Keratinocyte (primary cell): ENCODE data around the gene TMCC1. TPM values are rescaled to one million over a fixed set of nuclear protein-coding genes. Genes with fewer than 3 reads are reported as not detected.

Experiments
- DNase-seq: peaks from one replicate; pipeline ENCODE4 v3.0.0-alpha.2; 2011; ENCODE audit warnings: low read depth, missing footprints, low spot score
- FAIRE-seq: peaks from 2 replicates; lab custom pipeline; 2011; peaks lifted over from hg19 to GRCh38; lab: Jason Lieb, UNC
- H2AFZ ChIP-seq: 2 replicates; pipeline ENCODE4 v1.6.0; 2012; ENCODE audit warnings: low read length, control low read depth, inconsistent platforms; ENCODE audit not compliant: control insufficient read depth
- H3K27ac ChIP-seq: 2 replicates; pipeline ENCODE4 v1.5.1; 2011; ENCODE audit warnings: low read length; ENCODE audit not compliant: control insufficient read depth, insufficient read depth
- H3K27me3 ChIP-seq: 3 replicates; pipeline ENCODE4 v1.6.0; 2011; ENCODE audit warnings: low read length; ENCODE audit not compliant: control insufficient read depth, insufficient read depth; ENCODE audit errors: extremely low read depth
- H3K36me3 ChIP-seq, 2 experiments: 2 replicates in 1 of 2; 3 replicates in 1 of 2; pipeline ENCODE4 v1.5.1; 2011; ENCODE audit warnings: low read length in 2 of 2, mild to moderate bottlenecking in 1 of 2; ENCODE audit not compliant: control insufficient read depth in 2 of 2, insufficient read depth in 2 of 2; ENCODE audit errors: extremely low read depth in 1 of 2
- H3K4me1 ChIP-seq: 3 replicates; pipeline ENCODE4 v1.5.1; 2011; ENCODE audit warnings: low read length; ENCODE audit not compliant: control insufficient read depth, insufficient read depth; ENCODE audit errors: extremely low read depth
- H3K4me2 ChIP-seq: 3 replicates; pipeline ENCODE4 v1.6.0; 2011; ENCODE audit warnings: low read depth, low read length; ENCODE audit not compliant: control insufficient read depth, insufficient read depth; ENCODE audit errors: extremely low read depth
- H3K4me3 ChIP-seq, 3 experiments: fragments of 200-600 bp in 1 of 3; sonication (generic) in 1 of 3; 2 replicates in 2 of 3; 3 replicates in 1 of 3; pipeline ENCODE4 v1.5.1; 2011 to 2016; ENCODE audit warnings: low read length in 3 of 3, mild to moderate bottlenecking in 3 of 3, control low read depth in 2 of 3, inconsistent platforms in 1 of 3, low read depth in 1 of 3, mixed read lengths in 1 of 3, mixed run types in 1 of 3, moderate library complexity in 1 of 3; ENCODE audit not compliant: control insufficient read depth in 2 of 3, insufficient read depth in 2 of 3; ENCODE audit errors: extremely low read depth in 1 of 3
- H3K79me2 ChIP-seq: 2 replicates; pipeline ENCODE4 v1.6.0; 2012; ENCODE audit warnings: low read length; ENCODE audit not compliant: control insufficient read depth, insufficient read depth
- H3K9ac ChIP-seq: 3 replicates; pipeline ENCODE4 v1.6.0; 2011; ENCODE audit warnings: low read length; ENCODE audit not compliant: control insufficient read depth, insufficient read depth; ENCODE audit errors: extremely low read depth
- H3K9me1 ChIP-seq: 3 replicates; pipeline ENCODE4 v1.6.0; 2011; ENCODE audit warnings: low read length; ENCODE audit not compliant: control insufficient read depth, insufficient read depth; ENCODE audit errors: extremely low read depth
- H3K9me3 ChIP-seq: 2 replicates; pipeline ENCODE4 v1.5.1; 2012; ENCODE audit warnings: low read depth, low read length; ENCODE audit not compliant: control insufficient read depth
- H4K20me1 ChIP-seq: 3 replicates; pipeline ENCODE4 v1.6.0; 2011; ENCODE audit warnings: low read length; ENCODE audit not compliant: control insufficient read depth, insufficient read depth; ENCODE audit errors: extremely low read depth
- EZH2 ChIP-seq: IDR thresholded peaks from one replicate; pipeline ENCODE4 v1.6.1; 2012; ENCODE audit warnings: inconsistent platforms, mild to moderate bottlenecking, low read length, moderate library complexity
- dilution Hi-C: fragments of 300-500 bp; cut with MboI; formaldehyde crosslinking; loops from one replicate; pipeline ENCODE4 v1.7.0; 2020; ENCODE audit warnings: low sequenced_read_pairs; ENCODE audit not compliant: extremely low pct_ligation_motif_present
- polyA plus RNA-seq, 5 experiments: library from polyadenylated mRNA; depleted of rRNA in 3 of 5; stranded (reverse) in 3 of 5; stranded (forward) in 1 of 5; unstranded in 1 of 5; fragments of >200 nt; gene quantifications; 1 replicate in 1 of 5; 2 replicates in 3 of 5; 3 replicates in 1 of 5; pipeline versions ENCODE4 v1.2.1 to v1.2.3, GENCODE V29; 2011 to 2012; ENCODE audit warnings: missing spikeins in 2 of 5, low read depth in 1 of 5, low replicate concordance in 1 of 5
- TF ChIP-seq, protein P1 (sequence below), 3 experiments: IDR thresholded peaks in 1 of 3; conservative IDR thresholded peaks in 1 of 3; optimal IDR thresholded peaks in 1 of 3; 2 replicates in 2 of 3; 3 replicates in 1 of 3; pipeline versions ENCODE3 to v1.5.1; 2011; ENCODE audit warnings: low read length in 3 of 3, mild to moderate bottlenecking in 3 of 3, moderate library complexity in 2 of 3, control low read depth in 1 of 3, inconsistent platforms in 1 of 3; ENCODE audit not compliant: insufficient read depth in 2 of 3; ENCODE audit errors: extremely low read depth in 1 of 3

TMCC1 gene
- polyA plus RNA-seq, 1 donor (not counting 4 experiments of a cell fraction or from before 2014, with no cell fraction given): 27.7 TPM

DNA sequence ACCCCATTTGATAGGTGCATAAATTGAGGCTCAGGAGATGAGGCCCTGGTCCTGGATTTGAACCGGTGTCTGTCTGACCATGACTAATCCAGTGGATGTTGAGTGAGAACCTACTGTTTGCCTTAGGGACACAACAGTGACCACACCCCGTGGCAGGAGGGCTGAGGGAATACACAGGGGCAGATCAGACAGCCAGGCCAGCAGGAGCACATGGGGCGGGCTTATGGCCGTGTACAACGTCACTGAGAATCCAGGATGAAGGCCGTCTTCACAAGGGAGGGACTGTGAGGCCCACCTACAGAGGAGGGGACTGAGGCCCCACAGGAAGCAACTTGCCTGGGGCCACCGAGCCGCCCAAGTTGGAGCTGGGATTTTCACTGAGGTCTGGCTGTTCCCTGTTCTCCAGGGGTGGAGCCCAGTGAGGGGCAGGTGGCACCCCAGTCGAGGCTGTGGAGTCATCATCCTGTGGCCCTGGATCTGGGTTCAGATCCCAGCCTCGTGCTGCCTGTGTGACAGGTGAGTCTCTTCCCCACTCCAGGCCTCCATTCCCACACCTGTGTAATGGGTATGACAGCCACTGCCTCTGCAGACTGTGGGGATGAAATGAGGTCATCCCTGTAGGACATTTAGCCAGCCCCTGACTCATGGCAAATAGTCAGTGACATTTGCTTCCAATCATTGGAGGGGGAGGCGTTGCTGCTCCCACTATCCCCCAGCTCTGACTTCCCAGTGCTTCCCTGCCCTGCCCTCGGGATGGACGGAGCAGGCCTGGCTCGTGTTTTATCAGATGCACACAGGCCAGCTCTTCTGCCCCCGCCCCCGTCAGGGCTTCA is 280.8 kb downstream of the TMCC1 start:
- no peak overlapping the region for H3K4me3 ChIP-seq
- H3K9me1 ChIP-seq: no peaks in the 10 kb centered on the region
- no peak for DNase-seq
- no peak overlapping the region for H2AFZ ChIP-seq
- TF ChIP-seq, protein P1, sequence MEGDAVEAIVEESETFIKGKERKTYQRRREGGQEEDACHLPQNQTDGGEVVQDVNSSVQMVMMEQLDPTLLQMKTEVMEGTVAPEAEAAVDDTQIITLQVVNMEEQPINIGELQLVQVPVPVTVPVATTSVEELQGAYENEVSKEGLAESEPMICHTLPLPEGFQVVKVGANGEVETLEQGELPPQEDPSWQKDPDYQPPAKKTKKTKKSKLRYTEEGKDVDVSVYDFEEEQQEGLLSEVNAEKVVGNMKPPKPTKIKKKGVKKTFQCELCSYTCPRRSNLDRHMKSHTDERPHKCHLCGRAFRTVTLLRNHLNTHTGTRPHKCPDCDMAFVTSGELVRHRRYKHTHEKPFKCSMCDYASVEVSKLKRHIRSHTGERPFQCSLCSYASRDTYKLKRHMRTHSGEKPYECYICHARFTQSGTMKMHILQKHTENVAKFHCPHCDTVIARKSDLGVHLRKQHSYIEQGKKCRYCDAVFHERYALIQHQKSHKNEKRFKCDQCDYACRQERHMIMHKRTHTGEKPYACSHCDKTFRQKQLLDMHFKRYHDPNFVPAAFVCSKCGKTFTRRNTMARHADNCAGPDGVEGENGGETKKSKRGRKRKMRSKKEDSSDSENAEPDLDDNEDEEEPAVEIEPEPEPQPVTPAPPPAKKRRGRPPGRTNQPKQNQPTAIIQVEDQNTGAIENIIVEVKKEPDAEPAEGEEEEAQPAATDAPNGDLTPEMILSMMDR (optimal IDR thresholded peaks at IDR 0.05 in 1 of 3, IDR thresholded peaks at IDR 0.05 in 1 of 3, conservative IDR thresholded peaks at IDR 0.05 in 1 of 3; ENCODE audit: extremely low read depth in 1 of 3, insufficient read depth in 2 of 3, low read length in 3 of 3): no peak
- TF ChIP-seq EZH2: no peak
- no peaks in the 10 kb centered on the region for H3K4me1 ChIP-seq
- FAIRE-seq: no peak
- dilution Hi-C loops: no loop called here
- H3K4me2 ChIP-seq: no peak overlapping the region
- H3K9ac ChIP-seq: no peak overlapping the region
- H4K20me1 ChIP-seq: no peaks in the 10 kb centered on the region
- no peaks in the 10 kb centered on the region for H3K9me3 ChIP-seq
- no peaks in the 10 kb centered on the region for H3K79me2 ChIP-seq
- peaks cover 12% of the 10 kb centered on the region for H3K27me3 ChIP-seq
- H3K36me3 ChIP-seq: no peaks in the 10 kb centered on the region
- H3K27ac ChIP-seq: no peak overlapping the region

GRCh38 chr3:129611812-129612533 is 281.5 kb downstream of the TMCC1 start:
- DNase-seq (no peak), FAIRE-seq (no peak)
- no peak overlapping the region for H2AFZ ChIP-seq
- dilution Hi-C loops: no loop called here
- H3K4me3 ChIP-seq: no peak overlapping the region
- H3K36me3 ChIP-seq: no peaks in the 10 kb centered on the region
- H3K9ac ChIP-seq: no peak overlapping the region
- H3K27ac ChIP-seq: no peak overlapping the region
- H3K4me2 ChIP-seq: no peak overlapping the region
- no peaks in the 10 kb centered on the region for H3K9me1 ChIP-seq
- no peak for TF ChIP-seq EZH2
- TF ChIP-seq, protein P1 (optimal IDR thresholded peaks at IDR 0.05 in 1 of 3, IDR thresholded peaks at IDR 0.05 in 1 of 3, conservative IDR thresholded peaks at IDR 0.05 in 1 of 3; ENCODE audit: extremely low read depth in 1 of 3, insufficient read depth in 2 of 3, low read length in 3 of 3): no peak
- no peaks in the 10 kb centered on the region for H3K79me2 ChIP-seq
- H3K4me1 ChIP-seq: no peaks in the 10 kb centered on the region
- H4K20me1 ChIP-seq: no peaks in the 10 kb centered on the region
- H3K9me3 ChIP-seq: no peaks in the 10 kb centered on the region
- peaks cover 20% of the 10 kb centered on the region for H3K27me3 ChIP-seq
